ENCODE results near the gene NCR3LG1.

Gene NCR3LG1

DNA sequence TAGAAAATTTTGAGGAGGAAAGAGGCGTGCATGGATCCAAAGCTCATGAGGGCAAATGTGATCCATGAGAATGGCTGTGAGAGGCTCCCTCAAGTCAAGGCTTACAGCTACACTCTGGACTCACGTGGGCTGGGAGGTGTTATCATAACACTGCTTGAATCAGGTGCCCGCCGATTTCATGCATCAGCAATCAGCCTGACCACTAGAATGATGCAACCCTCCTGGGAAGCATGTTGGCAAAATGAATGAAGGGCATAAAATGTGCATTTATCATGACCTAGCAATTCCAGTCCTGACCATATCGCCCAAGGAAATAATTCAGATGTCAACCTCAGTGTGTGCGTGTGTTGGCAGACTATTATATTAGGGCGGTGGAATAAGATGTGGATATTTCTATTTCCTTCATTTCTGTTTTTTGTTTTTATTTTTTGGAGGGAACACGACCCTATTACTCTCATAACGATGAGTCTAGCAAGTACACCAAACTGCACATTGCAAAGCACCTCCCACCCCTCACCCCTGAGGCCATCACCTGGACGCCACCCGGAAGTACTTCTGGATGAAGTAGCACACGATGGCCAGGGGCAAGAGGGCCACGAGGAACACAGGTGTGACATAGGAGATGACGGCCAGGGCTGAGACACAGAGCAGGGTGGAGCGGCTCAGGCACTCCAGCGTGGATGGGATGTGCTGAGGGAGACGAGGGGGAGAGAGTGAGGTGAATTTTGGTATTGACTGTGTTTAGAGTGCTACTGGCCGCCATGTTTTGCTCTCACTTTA is 52.6 kb downstream of the NCR3LG1 start:
- in situ Hi-C loops (cut with MboI; ENCODE audit: low sequenced_read_pairs), result no loop called here
- no peak overlapping the region for H3K4me3 ChIP-seq
- H3K9me3 ChIP-seq, result no peaks in the 10 kb centered on the region
- DNase-seq (ENCODE audit: low spot score in 2 of 2), result no peak
- H3K27me3 ChIP-seq (ENCODE audit: low read depth), result no peaks in the 10 kb centered on the region
- H3K36me3 ChIP-seq (replicated peaks), result no peaks in the 10 kb centered on the region
- no peaks in the 10 kb centered on the region for H3K4me1 ChIP-seq

DNA sequence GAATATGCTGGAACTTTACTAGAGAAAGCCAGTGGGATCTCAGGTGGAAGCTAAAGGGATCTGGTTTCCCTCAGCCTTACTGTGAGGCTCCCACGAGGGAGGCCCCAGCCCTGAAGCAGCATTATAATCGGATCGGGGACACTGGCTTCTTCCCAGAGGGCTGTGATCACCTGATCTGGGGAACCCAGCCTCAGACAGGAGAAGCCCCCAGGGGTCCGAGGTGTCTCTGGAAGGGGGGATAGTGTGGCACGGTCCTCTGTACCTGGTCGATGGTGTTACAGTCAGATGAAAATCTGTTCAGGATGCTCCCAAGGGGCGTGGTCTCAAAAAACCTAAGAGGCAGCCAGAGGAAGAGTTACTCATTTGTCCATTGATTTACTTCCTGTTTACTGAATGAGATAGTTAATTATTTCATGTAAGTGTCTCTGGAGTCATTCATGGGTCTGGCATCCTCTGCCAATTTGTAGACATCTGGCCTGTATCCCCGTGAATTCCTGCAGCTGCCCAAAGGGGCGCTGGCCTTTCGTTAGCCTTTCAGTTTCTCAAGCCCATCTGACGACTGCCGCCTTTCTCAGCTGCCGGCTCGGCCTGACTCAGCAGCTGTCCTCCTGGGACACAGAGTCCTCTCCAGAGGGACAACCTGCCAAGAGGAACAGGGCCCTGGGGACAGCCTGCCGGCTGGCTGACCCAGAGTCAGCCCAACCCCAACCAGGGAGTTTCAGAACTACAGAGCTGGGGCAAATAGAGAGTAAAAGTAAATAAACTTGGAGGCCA is 53.8 kb downstream of the NCR3LG1 start:
- in situ Hi-C loops (cut with MboI; ENCODE audit: low sequenced_read_pairs), result no loop called here
- DNase-seq (ENCODE audit: low spot score in 2 of 2), result no peak
- H3K9me3 ChIP-seq, result no peaks in the 10 kb centered on the region
- no peaks in the 10 kb centered on the region for H3K27me3 ChIP-seq (ENCODE audit: low read depth)
- H3K36me3 ChIP-seq (replicated peaks), result no peaks in the 10 kb centered on the region
- no peak overlapping the region for H3K4me3 ChIP-seq
- H3K4me1 ChIP-seq, result no peaks in the 10 kb centered on the region

DNA sequence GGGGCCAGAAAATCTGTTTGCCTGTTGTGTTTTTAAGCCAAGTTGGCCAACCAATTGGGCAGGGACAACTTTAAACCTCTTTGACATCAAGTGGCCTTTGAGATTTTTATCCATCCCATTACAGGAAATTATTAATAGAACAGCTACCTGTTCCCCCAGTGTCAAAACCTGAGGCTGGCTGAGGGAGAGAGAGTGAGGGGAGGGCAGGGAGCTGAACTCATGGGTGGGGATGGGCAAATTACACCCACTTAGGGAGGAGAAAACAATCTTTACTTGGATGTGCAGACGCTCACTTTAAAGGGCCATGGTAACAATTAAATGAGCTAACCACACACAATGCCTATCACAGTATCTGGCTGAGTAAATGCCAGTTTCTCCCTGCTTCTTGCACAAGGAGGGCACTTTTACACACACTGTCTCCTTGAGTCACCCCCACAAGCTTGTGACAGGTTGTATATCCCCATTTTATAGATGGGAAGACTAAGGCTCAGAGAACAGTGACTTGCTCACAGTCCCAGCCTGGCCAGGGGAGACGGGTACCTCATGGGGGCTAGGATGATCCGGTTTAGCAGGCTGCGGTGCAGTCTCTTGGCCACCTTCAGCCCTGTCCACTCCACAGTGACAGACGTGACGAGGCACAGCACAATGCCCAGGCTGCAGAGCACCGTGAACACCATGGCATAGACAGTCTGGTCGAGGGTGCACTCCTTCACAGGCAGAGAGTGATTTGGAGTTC is 54.6 kb downstream of the NCR3LG1 start:
- Histone ChIP-seq H3K36me3 (replicated peaks) (no peaks in the 10 kb centered on the region), H3K9me3 (no peaks in the 10 kb centered on the region), H3K4me1 (no peaks in the 10 kb centered on the region), H3K27me3 (ENCODE audit: low read depth) (no peaks in the 10 kb centered on the region), H3K4me3 (no peak overlapping the region)
- no peak for DNase-seq (ENCODE audit: low spot score in 2 of 2)
- in situ Hi-C loops (cut with MboI; ENCODE audit: low sequenced_read_pairs), result no loop called here

DNA sequence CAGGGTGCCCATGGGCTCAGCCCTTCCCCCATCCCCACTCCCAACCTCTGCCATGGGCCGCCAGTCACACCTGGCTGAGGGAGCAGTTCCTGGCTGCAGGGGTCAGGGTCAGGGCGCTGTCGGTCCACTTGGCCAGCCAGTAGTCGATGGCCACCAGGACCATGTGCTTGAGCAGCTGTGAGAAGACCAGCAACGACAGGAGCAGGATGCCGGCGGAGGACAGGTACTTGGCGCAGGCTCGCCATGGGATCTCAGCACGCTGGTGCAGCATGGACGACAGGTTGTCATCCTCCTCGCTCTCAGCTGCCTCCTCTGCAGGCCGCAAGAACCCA is 55.2 kb downstream of the NCR3LG1 start:
- H3K36me3 ChIP-seq (replicated peaks), result no peaks in the 10 kb centered on the region
- no peak for DNase-seq (ENCODE audit: low spot score in 2 of 2)
- in situ Hi-C loops (cut with MboI; ENCODE audit: low sequenced_read_pairs), result no loop called here
- H3K4me3 ChIP-seq, result no peak overlapping the region
- H3K4me1 ChIP-seq, result no peaks in the 10 kb centered on the region
- H3K9me3 ChIP-seq, result no peaks in the 10 kb centered on the region
- H3K27me3 ChIP-seq (ENCODE audit: low read depth), result no peaks in the 10 kb centered on the region

DNA sequence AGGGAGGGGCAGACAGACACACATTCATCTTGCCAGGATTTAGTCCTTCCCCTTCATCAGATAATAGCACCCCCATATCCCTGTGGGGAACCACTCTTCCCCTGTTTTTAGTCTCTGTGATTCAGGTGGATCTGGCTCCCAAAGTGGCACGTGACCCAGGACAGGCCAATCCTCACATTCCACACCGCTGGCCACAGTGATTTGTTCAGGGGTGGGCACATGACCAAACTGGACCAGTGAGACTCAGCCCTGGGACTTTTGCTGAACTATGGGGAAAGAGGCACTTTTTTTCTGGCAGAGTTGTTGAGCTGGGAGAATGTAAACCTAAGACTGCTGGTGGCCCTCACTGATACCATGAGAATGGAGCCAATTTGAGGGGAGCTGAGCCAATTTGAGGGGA is 56.0 kb downstream of the NCR3LG1 start:
- Histone ChIP-seq H3K4me3 (no peak overlapping the region), H3K27me3 (ENCODE audit: low read depth) (no peaks in the 10 kb centered on the region), H3K36me3 (replicated peaks) (no peaks in the 10 kb centered on the region), H3K4me1 (no peaks in the 10 kb centered on the region), H3K9me3 (no peaks in the 10 kb centered on the region)
- DNase-seq (ENCODE audit: low spot score in 2 of 2), result no peak
- in situ Hi-C loops (cut with MboI; ENCODE audit: low sequenced_read_pairs), result no loop called here

DNA sequence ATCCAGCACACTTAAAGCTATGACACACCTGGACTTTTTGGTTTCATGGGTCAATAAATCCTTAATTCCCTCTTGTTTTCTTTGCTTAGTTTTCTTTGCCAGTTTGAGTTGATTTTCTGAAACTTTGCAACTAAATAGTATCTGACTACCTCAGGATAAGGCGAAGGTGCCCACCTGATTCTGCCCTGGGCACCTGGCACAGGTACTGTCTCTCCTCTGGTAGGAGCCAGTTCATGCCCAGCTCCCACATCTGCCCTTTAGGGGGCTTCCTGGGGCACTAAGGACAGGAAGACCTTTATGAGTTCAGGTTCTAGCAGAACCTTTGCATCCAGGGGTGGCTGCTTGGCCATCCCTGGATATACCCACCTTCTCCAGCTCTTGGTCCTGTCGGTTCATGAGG is 56.4 kb downstream of the NCR3LG1 start:
- DNase-seq (ENCODE audit: low spot score in 2 of 2), result no peak
- in situ Hi-C loops (cut with MboI; ENCODE audit: low sequenced_read_pairs), result no loop called here

DNA sequence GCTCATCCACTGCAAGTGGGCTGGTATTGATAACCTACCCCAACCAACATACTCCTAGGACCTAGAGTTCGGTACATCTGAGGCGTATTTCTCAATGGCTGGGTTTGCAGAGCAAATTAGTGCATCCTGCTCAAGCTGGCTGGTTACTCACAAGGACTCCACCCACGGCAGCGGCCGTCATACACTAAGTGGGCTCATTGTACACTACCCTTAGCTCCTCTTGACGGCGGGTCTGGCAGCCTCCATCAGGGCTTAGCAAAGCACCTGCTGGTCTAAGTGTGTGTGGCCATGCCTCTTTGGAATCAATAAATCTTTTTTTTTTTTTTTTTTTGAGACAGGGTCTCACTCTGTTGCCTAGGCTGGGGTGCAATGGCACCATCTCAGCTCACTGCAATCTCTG is 57.0 kb downstream of the NCR3LG1 start:
- no peaks in the 10 kb centered on the region for H3K9me3 ChIP-seq
- H3K36me3 ChIP-seq (replicated peaks), result no peaks in the 10 kb centered on the region
- H3K4me3 ChIP-seq, result no peak overlapping the region
- H3K27me3 ChIP-seq (ENCODE audit: low read depth), result peaks cover 3% of the 10 kb centered on the region
- DNase-seq (ENCODE audit: low spot score in 2 of 2), result no peak
- H3K4me1 ChIP-seq, result no peaks in the 10 kb centered on the region
- in situ Hi-C loops (cut with MboI; ENCODE audit: low sequenced_read_pairs), result no loop called here

More for the DNA sequence above, 56.4 kb downstream of the NCR3LG1 start:
- no peaks in the 10 kb centered on the region for H3K4me1 ChIP-seq
- no peak overlapping the region for H3K4me3 ChIP-seq
- H3K27me3 ChIP-seq (ENCODE audit: low read depth), result no peaks in the 10 kb centered on the region
- no peaks in the 10 kb centered on the region for H3K9me3 ChIP-seq
- H3K36me3 ChIP-seq (replicated peaks), result no peaks in the 10 kb centered on the region

DNA sequence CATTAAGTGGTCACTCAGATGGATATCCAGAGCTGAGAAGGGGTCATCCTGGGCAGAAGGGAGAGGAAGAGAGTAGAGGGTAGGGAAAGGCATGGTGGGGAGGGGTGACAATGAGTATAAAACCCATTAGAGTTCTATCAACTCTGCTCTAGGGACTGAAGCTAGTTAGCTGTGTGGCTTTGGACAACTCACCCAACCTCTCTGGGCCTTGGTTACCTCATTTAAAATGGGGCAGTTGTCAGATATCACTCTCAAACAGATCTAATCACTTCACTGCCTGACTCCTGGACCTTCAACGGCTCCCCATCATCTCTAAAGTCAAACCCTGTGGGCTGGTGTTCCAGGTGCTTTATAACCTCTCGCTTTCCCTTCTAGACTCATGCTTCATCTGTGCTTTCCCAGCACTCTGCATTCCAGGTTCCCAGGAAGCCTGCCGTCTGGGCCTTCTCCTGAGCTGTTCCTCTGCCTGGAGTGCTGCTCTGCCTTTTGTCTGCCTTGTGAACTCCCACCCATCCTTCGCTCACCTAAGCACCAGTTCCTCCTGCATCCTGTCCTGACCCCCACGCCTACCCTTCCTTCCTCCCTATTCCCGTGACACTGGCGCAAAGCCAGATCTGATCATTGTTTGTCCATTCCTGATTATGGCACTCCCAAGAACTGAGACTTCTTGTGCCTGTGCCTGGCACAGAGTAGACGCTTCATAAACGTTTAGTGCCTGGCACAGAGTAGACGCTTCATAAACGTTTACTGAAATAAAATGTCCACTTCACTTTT is 59.2 kb downstream of the NCR3LG1 start:
- DNase-seq (ENCODE audit: low spot score in 2 of 2), result no peak
- Histone ChIP-seq H3K9me3 (no peaks in the 10 kb centered on the region), H3K4me3 (no peak overlapping the region), H3K36me3 (replicated peaks) (no peaks in the 10 kb centered on the region), H3K4me1 (no peaks in the 10 kb centered on the region), H3K27me3 (ENCODE audit: low read depth) (peaks cover 14% of the 10 kb centered on the region)
- in situ Hi-C loops (cut with MboI; ENCODE audit: low sequenced_read_pairs), result no loop called here

DNA sequence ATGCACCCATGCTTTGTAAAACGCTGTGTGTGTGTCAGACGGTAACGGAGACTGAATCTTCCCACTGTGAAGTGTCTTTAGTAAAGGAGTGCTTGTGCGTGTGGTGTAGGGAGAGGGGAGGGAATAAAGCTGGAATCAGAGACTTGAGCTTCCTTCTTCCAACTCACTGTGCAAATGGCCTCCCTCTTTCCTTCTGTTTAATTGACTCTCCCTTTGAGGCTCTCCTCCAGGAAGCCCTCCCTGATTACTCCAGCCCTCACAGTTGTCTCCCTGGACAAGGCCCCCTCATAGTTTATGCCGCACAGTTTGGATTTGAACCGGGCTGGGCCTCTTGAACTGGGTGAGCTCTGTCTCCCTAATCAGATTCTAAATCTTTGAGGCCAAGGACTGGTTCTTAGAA is 59.8 kb downstream of the NCR3LG1 start:
- no peaks in the 10 kb centered on the region for H3K36me3 ChIP-seq (replicated peaks)
- no peaks in the 10 kb centered on the region for H3K4me1 ChIP-seq
- in situ Hi-C loops (cut with MboI; ENCODE audit: low sequenced_read_pairs), result no loop called here
- H3K27me3 ChIP-seq (ENCODE audit: low read depth), result peaks cover 17% of the 10 kb centered on the region
- no peak overlapping the region for H3K4me3 ChIP-seq
- no peaks in the 10 kb centered on the region for H3K9me3 ChIP-seq
- DNase-seq (ENCODE audit: low spot score in 2 of 2), result no peak

DNA sequence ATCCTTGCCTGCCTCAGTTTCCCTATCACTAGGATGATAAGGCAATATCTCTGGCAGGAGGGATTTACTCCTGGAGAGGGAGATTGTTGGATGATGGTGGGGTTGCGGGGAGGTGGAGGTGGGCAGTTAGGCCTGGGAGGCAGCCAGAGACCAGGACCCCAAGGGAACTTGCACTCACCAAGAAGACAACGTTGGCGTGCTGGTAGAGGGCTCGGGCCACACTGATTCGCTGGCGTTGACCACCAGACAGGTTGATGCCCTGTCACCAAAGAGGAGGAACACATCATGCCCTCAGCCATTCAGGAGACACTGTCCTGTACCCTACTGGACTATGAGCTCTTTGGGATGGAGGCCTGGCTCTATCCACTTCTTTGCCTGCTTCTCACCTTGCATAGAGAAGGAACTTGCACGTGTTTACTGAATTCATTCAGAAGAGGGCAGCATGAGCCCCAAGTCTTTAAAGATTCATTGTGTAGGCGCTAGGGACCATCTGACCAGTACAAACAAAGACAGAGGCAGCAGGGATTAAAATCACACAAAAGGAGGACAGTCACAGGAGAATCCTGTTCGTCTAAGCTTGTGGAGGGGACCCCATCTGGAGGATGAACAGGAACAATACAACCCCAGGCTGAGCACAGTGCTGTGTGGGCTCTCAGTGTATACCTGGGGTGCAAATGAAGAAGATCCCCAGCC is 61.0 kb downstream of the NCR3LG1 start:
- Histone ChIP-seq H3K4me1 (no peaks in the 10 kb centered on the region), H3K36me3 (replicated peaks) (no peaks in the 10 kb centered on the region), H3K27me3 (ENCODE audit: low read depth) (peaks cover 18% of the 10 kb centered on the region), H3K9me3 (no peaks in the 10 kb centered on the region), H3K4me3 (no peak overlapping the region)
- DNase-seq (ENCODE audit: low spot score in 2 of 2), result peak in 1 of 2 experiments; percentile 33
- in situ Hi-C loops (cut with MboI; ENCODE audit: low sequenced_read_pairs), result no loop called here

DNA sequence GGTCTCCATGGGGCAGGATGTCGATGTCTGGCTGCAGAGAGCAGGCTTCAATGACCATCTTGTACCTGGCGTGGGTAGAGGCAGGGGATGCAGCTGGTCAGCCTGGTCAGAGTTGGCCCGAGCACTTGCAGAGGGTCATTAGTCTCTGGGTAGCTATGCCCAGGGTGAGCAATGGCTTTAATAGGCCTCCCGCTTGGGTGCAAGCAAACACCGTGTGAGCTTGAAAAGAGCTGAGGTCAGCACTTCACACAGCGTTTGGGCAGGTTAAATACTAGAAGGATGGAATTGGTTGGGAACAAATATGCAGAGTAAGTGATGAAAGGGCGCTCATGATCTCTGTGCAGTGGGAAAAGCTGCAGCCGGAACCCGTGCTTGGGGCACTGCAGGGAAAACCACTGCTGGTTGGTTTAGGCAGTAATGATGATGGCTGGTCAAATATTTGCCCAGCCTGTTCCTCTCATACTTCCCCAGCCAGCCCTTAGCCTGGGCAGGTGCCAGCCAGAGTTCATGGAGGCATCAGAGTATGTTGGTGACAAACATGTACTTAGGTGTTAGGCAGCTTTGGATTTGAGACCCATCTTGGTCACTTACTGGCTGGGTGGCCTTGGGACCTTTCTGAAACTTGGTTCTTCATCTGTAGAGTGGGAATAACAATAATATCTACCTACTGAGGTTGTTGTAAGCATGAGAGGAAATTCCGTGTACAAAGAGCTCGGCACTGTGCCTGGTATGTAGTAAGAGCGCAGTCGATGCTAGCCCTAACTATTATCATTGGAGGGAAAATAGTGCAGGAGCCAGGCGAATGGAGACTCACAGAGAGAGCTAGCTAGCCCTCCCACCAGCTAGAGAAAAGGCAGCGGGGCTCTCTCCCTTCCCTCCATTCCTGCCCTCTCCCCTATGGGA is 62.1 kb downstream of the NCR3LG1 start:
- in situ Hi-C loops (cut with MboI; ENCODE audit: low sequenced_read_pairs), result no loop called here
- no peaks in the 10 kb centered on the region for H3K4me1 ChIP-seq
- H3K36me3 ChIP-seq (replicated peaks), result no peaks in the 10 kb centered on the region

DNA sequence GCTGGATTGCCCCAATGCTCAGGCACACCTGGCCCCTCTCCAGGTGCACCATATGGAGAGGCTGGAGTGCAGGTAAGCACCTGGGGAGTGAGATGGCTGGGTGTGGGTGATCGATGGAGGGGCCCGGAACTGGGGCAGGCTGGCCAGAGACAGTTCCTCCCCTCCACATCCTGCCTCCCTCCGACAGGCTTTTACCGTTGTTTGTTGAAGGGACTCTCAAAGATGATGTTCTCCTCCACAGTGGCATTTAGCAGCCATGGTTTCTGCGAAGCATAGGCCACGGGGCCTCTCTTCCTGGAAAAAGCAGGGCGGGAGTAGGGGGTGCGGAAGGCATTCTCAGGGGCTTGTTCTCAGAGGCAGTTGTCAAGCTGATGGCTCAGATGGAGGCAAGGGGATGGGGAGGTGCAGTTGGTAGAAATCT is 62.7 kb downstream of the NCR3LG1 start:
- H3K9me3 ChIP-seq, result no peaks in the 10 kb centered on the region
- no peaks in the 10 kb centered on the region for H3K36me3 ChIP-seq (replicated peaks)
- in situ Hi-C loops (cut with MboI; ENCODE audit: low sequenced_read_pairs), result no loop called here
- DNase-seq (ENCODE audit: low spot score in 2 of 2), result no peak
- no peak overlapping the region for H3K4me3 ChIP-seq
- H3K27me3 ChIP-seq (ENCODE audit: low read depth), result peaks cover 23% of the 10 kb centered on the region
- no peaks in the 10 kb centered on the region for H3K4me1 ChIP-seq

More for the DNA sequence above, 62.1 kb downstream of the NCR3LG1 start:
- DNase-seq (ENCODE audit: low spot score in 2 of 2), result no peak
- peaks cover 20% of the 10 kb centered on the region for H3K27me3 ChIP-seq (ENCODE audit: low read depth)
- H3K4me3 ChIP-seq, result no peak overlapping the region
- H3K9me3 ChIP-seq, result no peaks in the 10 kb centered on the region
